WERI-Rb-1 (cell line): ENCODE measurements around the gene SDR9C7.
"Not testable (repeated sequence)": the region's sequence is repeated elsewhere in the genome, so short reads cannot be mapped to it uniquely, and the experiment has no call there.

Source experiments
- DNase-seq: peaks from one replicate; pipeline ENCODE4 v3.0.0-alpha.2; 2020
- H3K27ac ChIP-seq: fragments of 250-450 bp; sonication (Bioruptor Pico); 2 replicates; pipeline ENCODE4 v1.5.1; 2020; ENCODE audit warnings: mild to moderate bottlenecking, moderate library complexity
- H3K27me3 ChIP-seq: fragments of 250-450 bp; sonication (Bioruptor Pico); 2 replicates; pipeline ENCODE4 v1.5.1; 2021; ENCODE audit warnings: mild to moderate bottlenecking, low read depth, moderate library complexity; ENCODE audit not compliant: insufficient read depth, severe bottlenecking
- H3K36me3 ChIP-seq: fragments of 250-450 bp; sonication (Bioruptor Pico); 2 replicates; pipeline ENCODE4 v1.5.1; 2020; ENCODE audit warnings: mild to moderate bottlenecking, moderate library complexity
- H3K4me3 ChIP-seq: 2 replicates; pipeline ENCODE4 v1.5.1; 2011; ENCODE audit warnings: low read depth, mild to moderate bottlenecking, control low read depth, low read length
- H3K9me3 ChIP-seq: fragments of 250-450 bp; sonication (Bioruptor Pico); 2 replicates; pipeline ENCODE4 v1.5.1; 2021; ENCODE audit warnings: mild to moderate bottlenecking, moderate library complexity; ENCODE audit not compliant: severe bottlenecking
- TF ChIP-seq, protein P1 (sequence below): IDR thresholded peaks from 2 replicates; pipeline ENCODE4 v1.5.1; 2011; ENCODE audit warnings: low read depth, mild to moderate bottlenecking, control low read depth, inconsistent platforms, low read length

The SDR9C7 gene

DNA sequence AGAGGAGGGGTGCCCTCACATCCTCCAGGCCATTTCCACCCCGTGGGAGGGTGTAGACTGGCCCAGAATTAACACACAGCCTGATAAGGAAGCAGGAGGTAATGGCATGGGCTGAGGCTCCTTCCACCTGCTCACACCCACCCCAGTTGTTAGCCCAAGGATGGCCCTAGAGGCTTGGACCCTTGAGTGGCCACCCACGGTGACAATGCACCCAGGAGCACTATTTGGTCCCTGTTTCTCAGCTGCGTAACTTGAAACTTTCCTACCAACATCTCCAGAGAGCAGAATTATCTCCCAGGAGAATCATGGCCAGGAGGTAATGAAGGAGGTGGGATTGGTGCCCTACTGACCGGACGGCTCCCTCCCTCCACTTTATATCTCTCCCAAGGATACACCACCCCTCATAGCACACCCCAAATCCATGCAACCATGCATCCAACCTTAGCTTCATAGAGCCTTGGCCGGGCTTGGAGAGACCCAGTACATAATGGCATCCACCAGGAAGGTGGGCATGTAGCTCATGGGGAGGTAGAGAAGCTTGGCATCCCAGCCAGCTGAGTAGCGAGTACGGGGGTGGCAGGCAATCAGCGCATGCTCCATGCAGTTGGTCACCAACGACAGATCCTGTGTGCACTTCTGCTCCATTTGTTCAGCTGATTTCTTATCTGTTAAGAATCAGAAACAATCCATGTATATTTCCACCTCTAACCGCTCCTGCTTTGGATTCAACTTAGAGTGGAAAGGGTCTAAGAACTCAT lies 17.6 kb upstream of the SDR9C7 start:
- no peak for DNase-seq
- Histone ChIP-seq H3K27me3 (peaks cover 17% of the 10 kb centered on the region), H3K36me3 (no peaks in the 10 kb centered on the region), H3K9me3 (no peaks in the 10 kb centered on the region), H3K4me3 (no peak overlapping the region), H3K27ac (no peak overlapping the region)
- TF ChIP-seq, protein P1, sequence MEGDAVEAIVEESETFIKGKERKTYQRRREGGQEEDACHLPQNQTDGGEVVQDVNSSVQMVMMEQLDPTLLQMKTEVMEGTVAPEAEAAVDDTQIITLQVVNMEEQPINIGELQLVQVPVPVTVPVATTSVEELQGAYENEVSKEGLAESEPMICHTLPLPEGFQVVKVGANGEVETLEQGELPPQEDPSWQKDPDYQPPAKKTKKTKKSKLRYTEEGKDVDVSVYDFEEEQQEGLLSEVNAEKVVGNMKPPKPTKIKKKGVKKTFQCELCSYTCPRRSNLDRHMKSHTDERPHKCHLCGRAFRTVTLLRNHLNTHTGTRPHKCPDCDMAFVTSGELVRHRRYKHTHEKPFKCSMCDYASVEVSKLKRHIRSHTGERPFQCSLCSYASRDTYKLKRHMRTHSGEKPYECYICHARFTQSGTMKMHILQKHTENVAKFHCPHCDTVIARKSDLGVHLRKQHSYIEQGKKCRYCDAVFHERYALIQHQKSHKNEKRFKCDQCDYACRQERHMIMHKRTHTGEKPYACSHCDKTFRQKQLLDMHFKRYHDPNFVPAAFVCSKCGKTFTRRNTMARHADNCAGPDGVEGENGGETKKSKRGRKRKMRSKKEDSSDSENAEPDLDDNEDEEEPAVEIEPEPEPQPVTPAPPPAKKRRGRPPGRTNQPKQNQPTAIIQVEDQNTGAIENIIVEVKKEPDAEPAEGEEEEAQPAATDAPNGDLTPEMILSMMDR: no peak

- no peak for DNase-seq
- no peak overlapping the region for H3K4me3 ChIP-seq
- H3K36me3 ChIP-seq: no peaks in the 10 kb centered on the region
- no peaks in the 10 kb centered on the region for H3K9me3 ChIP-seq
- H3K27ac ChIP-seq: no peak overlapping the region
- TF ChIP-seq, protein P1: no peak
- peaks cover 11% of the 10 kb centered on the region for H3K27me3 ChIP-seq
Observed at GRCh38 chr12:56948881-56949280, 14.7 kb upstream of the SDR9C7 start.

DNA sequence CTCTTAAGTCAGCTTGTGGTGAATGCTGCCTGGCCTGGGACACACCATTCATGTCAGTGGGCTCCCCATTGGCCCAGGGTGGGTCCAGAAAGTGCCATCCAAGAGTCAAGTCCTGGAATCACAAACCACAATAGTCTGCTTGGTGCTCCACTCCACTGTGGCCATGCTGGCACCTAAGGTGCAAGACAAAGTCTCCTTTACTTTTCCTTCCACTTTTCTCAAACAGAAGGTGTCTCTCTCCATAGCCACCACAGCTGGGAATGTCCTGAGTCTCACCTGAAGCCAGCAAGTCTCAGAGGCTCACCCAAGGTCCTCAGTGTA lies 14.2 kb upstream of the SDR9C7 start:
- Histone ChIP-seq H3K36me3 (no peaks in the 10 kb centered on the region), H3K9me3 (no peaks in the 10 kb centered on the region), H3K4me3 (no peak overlapping the region), H3K27me3 (peaks cover 9% of the 10 kb centered on the region), H3K27ac (no peak overlapping the region)
- TF ChIP-seq, protein P1: no peak
- no peak for DNase-seq

- Histone ChIP-seq H3K9me3 (no peaks in the 10 kb centered on the region), H3K36me3 (no peaks in the 10 kb centered on the region), H3K4me3 (no peak overlapping the region), H3K27me3 (peaks cover 8% of the 10 kb centered on the region), H3K27ac (no peak overlapping the region)
- TF ChIP-seq, protein P1: no peak
- DNase-seq: no peak
Observed at GRCh38 chr12:56947633-56948456, 13.6 kb upstream of the SDR9C7 start.

DNA sequence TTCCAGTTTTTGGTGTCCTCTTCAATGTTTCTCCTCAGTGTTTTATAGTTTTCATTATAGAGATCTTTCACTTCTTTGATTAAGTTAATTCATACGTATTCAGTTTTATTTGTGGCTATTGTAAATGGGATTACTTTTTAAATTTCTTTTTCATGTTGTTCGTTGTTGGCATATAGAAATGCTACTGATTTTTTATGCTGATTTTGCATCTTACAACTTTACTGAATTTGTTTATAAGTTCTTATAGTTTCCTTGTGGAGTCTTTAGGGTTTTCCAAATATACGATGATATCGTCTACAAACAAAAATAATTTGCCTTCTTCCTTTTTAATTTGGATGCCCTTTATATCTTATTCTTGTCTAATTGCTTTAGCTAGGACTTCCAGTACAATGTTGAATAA lies 9.7 kb upstream of the SDR9C7 start:
- H3K27ac ChIP-seq: no peak overlapping the region
- no peaks in the 10 kb centered on the region for H3K36me3 ChIP-seq
- peaks cover 5% of the 10 kb centered on the region for H3K27me3 ChIP-seq
- no peak for DNase-seq
- TF ChIP-seq, protein P1: no peak
- H3K4me3 ChIP-seq: no peak overlapping the region
- H3K9me3 ChIP-seq: no peaks in the 10 kb centered on the region

- not testable (repeated sequence) for DNase-seq, H3K4me3 ChIP-seq, H3K27ac ChIP-seq, H3K9me3 ChIP-seq, H3K36me3 ChIP-seq, H3K27me3 ChIP-seq
Observed at GRCh38 chr12:56943374-56943773, 9.2 kb upstream of the SDR9C7 start.
